HG02852 (cell line): ENCODE data around the gene MYBPC1.
A peak's percentile ranks its signal among the peaks of the same experiment; 100 is the strongest.
"Not testable (repeated sequence)": the region's sequence is repeated elsewhere in the genome, so short reads cannot be mapped to it uniquely, and the experiment has no call there.

Experiments used
- ATAC-seq: cut with Tn5 transposase; IDR thresholded peaks from one replicate; pipeline ENCODE4 v1.9.1; 2021; ENCODE audit warnings: mild to moderate bottlenecking, moderate library complexity; ENCODE audit not compliant: unreplicated experiment

MYBPC1 gene

DNA sequence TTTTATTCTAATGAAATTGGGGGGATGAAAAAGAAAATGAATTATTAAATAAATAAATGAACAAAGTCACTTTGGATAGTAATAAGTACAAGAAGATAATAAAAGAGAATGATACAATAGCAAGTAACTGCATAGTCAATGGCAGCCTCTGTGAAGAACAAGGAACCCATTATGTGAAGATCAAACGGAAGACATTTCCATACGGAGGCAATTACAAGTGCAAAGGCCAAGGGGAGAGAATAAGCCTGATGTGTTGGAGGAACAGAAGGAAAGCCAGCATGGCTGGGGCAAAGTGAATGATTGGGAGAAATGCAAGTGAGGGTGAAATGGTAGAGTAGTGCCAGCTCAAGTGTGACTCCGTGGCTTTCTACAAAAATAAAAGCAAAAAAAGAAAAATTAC, 58.7 kb downstream of the MYBPC1 start:
- ATAC-seq: no peak

DNA sequence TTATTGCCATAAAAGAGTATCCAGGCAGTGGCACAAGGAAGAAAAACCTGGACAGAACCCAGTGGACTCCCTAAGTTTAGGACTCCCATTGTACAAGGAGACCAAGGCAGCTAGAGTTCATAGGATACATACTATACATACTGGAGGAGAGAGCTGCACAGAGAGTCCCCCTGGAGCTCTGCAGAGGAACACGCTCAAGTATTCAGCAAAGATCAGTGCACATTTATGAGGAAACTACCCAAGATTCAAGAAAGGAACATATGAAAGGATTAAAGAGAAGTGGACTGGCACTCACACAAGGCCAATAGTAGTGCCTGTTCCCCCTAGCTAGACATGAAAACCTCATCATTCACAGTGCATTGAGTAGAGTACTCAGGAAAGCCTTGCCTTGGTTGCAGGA, 59.7 kb downstream of the MYBPC1 start:
- no peak for ATAC-seq

DNA sequence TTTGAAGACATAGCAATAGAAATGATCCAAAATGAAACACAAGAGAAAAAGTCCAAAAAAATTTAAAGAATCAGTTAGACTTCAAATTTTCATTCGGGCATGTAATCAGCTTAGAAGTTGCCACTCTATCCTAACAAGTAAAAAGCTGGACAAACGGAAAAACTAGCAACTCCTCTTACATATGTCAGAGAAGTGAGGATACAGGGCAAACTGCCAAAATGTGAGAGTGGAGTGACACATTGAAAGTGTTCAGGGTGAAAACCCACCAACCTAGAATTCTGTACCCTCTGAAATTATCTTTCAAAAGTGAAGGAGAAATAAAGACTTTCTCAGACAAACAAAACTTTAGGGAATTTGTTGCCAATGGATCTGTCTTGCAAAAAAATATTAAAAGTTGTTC, 60.6 kb downstream of the MYBPC1 start:
- no peak for ATAC-seq

DNA sequence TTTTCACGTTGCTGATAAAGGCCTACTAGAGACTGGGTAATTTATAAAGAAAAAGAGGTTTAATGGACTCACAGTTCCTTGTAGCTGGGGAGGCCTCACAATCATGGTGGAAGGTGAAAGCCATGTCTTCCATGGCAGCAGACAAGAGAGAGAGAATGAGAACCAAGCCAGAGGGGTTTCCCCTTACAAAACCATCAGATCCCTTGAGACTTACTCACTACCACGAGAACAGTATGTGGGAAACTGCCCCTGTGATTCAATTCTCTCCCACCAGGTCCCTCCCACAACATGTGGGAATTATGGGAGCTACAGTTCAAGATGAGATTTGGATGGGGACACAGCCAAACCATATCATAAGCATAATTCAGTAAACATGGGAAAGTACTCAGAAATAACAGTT, 65.9 kb downstream of the MYBPC1 start:
- not testable (repeated sequence) for ATAC-seq

DNA sequence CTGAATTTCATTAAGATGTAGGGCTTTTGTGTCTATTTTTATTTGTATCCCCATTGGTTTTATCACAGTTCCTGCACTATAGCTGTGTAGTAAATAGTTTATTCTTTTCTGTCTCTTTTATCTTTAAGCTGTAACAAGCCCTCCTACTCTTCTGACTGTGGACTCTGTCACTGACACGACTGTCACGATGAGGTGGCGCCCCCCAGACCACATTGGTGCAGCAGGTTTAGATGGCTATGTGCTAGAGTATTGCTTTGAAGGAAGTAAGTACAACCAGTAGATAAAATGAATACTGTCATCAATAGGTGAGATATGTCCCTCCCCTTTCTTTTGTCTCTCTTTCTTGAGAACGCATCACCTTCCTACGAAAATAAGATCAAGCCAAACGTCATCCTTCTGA, 68.5 kb downstream of the MYBPC1 start:
- no peak for ATAC-seq

DNA sequence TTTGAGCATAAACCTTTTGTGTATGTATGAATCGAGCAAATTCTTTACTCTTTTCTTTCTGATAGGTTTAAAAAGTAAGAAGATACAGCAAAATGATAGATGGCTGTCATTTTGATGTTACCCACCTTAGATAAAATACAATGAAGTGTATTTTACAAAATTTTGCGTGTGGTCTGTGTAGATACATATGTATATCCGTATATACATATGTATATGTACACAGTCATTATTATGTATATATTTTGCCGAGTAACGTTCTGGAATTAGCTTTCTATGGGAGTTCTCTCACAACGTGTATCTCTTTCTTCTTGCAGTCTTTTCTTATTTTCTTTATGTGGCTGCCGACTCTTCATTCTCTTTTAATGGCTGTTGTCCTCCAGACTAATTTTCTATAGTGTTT, 70.2 kb downstream of the MYBPC1 start:
- no peak for ATAC-seq

DNA sequence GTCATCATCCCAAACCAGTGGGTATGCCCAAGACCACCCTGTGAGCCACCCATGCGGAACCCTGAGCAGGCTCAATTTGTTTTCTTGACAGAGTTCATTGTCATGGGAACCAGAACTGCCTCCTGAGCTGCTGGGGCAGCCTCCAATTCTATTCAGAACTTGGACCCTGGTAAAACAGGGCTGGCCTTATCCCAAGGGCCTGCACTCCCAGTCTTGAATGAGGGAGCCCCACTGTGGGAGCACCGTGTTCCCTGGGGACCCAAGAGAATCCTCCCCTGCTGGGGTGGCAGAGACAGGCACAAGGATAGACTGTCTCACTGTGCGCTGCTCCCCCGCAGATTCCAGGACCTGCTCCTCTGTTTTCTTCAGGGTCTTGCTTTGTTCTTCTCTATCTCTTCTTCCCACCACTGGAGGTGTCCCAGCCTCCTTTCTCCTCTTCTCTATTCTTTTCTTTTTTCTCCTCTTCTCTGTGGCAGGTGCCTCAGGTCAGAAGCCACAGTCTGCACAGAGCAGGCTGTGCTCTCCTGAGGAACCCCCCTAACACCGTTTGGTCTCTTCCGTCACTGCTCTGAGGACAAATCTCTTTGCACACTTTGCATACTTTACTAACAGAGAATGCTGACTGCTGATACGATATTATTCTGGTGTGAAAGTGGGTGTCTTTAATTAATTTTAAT, 71.4 kb downstream of the MYBPC1 start:
- ATAC-seq: no peak

DNA sequence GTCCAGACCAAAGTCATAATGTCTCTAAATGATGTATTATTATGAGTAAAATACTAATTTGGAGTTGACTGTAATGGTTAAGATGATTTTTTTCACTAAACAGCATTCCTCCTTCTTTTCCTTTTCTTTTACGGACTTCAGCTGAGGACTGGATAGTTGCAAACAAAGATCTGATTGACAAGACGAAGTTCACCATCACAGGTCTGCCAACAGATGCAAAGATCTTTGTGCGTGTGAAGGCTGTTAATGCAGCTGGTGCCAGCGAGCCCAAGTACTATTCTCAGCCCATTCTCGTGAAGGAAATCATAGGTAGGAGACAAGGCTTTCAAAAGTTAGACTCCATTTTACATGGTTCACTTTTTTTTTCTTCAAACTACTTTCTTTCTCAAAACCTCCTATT, 72.8 kb downstream of the MYBPC1 start:
- ATAC-seq: no peak

DNA sequence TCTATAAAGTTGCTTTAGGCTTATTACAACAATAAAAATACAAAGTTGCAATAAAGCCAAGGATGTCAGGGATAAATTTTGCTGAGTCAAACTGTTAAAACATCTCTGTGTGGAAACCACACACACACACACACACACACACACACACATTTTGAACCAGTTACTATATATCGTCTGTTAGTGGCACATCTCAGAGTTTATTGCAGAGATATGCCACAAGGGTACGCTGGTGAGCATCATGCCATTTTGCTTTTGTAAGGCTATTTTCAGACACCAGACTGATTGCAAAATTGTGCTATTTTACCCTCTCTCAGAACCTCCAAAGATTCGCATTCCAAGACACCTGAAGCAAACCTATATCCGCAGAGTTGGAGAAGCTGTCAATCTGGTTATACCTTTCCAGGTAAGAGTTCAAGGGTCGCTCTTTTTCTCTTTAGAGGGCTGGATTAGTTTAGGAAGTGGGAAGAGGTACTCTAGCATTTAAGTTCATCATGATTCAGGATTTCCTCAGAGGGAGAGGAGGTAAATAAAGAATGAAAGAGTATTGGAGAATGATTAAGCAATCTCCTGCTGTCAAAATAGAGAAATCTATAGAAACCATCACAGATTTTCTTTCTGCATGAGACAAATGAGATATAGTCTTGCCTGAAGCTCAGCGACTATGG, 75.4 kb downstream of the MYBPC1 start:
- ATAC-seq: no peak

DNA sequence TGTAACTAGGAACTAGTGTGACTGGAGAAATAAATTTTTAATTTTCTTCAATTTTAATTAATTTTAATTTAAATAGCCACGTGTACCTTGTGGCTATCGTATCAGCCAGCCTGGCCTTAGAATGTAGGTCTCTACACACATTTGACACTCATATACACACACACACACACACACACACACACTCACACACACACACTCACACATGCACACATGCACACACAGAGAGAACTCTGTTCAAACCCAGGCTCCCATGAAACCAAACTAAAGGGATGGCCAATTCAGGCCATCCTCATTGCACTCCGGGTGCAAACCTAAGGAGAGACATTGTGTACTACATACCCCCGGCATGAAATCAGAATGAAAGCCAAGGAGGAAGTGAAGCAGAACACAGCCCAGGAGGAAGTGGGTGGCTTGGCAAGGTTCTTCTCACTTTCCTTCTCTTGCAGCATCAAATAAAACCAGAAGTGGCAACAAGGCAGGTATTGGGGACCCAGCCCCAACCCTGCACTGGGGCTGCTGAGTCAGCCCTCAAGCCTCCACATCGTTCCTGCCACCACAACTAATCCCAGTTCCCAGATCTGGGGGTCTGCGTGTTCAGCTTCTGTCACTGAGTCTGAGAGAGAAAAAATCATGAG, 76.5 kb downstream of the MYBPC1 start:
- ATAC-seq: peak; percentile 88

DNA sequence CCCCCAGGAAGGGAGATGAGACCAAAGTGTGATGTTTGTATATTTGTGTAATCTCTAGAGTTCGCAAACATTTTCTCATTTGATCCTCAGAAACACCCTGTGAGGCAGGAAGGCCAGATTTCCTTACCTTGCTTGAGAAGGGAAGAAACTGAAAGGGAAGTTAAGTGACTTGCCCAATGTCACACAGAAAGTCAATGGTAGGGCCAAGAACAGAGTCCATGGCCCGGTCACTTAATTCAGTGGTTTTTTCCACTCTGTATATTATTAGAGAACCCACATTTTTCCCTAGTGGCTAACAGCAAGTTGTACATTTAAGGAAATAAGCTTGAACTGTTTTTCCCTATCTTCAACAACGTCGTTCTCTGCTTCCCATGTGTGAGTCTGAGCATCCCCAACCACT, 77.1 kb downstream of the MYBPC1 start:
- ATAC-seq: no peak

DNA sequence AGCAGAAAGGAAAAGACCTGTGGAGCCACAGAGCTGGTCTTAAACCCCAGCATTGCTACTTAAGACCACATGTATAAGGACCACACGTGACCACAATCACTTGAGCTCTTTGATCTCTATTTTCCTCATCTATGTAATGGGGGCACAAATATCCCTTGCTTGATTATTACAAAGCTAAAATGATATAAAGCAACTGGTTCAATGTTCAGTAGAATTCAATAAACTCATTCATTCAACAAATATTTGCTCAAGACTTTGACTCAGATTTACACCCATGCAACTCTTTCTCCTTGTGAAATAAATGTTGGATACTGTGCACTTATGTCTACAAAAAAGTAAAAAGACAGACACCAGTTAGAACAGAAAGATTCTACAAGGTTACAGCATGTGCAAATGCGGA, 80.8 kb downstream of the MYBPC1 start:
- ATAC-seq: no peak

DNA sequence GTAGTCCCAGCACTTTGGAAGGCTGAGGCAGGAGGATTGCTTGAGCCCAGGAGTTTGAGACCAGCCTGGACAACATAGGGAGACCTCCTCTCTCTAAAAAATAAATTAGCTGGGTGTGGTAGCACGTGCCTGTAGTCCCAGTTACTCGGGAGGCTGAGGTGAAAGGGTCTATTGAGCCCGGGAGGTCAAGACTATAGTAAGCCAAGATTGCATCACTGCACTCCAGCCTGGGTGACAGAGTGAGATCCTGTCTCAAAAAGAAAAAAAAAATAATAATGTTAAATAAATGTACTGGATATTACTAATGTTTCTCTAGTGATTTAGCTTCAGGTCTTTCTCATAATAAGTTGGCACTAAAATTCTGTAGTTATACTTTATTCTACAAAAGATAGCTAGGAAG, 81.7 kb downstream of the MYBPC1 start:
- not testable (repeated sequence) for ATAC-seq

DNA sequence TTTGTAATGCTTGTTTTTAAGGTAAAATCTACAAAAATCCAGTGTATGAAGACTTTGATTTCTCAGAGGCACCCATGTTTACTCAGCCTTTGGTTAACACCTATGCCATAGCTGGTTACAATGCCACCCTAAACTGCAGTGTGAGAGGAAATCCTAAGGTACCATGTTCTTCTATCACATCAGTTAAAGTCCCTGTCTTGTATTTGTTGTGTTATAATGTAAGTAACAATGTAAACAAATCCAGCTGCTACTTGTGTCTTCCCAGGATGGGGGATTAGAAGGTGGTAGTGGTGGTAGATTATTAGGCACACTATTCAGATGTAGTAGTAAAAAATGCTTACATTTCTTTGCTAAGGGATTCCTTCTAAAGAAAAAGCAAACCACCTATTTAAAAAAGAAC, 83.3 kb downstream of the MYBPC1 start:
- ATAC-seq: no peak

DNA sequence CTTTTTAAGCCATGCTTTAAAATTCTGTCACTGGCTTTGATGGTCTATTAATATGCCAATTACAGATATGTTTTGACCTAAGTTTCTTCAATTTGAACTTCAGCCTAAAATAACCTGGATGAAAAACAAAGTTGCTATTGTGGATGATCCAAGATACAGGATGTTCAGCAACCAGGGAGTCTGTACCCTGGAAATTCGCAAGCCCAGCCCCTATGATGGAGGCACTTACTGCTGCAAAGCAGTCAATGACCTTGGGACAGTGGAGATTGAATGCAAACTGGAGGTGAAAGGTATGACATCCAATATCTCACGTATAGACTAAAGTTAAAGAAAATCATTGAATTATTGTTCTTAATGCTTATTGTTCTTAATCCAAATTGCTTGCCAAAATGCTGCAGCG, 85.5 kb downstream of the MYBPC1 start:
- no peak for ATAC-seq

DNA sequence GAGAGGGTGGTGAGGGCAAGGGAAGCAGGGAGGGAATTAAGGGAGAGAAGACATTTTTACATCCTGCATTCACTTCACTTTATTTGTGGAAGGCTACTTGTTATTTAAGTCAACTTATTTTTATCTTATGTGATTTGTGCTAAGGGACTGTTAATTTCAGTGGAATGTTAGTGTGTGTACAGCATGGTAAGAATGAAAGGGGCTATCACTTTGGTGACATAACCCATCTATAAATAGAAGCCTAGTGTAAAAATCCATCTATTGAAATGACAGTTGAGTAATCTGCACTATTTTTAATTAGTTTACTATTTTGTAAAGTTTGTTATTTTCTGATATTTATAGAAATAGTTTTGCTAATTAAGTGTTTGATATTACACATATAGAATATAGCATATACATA, 85.9 kb downstream of the MYBPC1 start:
- ATAC-seq: no peak

DNA sequence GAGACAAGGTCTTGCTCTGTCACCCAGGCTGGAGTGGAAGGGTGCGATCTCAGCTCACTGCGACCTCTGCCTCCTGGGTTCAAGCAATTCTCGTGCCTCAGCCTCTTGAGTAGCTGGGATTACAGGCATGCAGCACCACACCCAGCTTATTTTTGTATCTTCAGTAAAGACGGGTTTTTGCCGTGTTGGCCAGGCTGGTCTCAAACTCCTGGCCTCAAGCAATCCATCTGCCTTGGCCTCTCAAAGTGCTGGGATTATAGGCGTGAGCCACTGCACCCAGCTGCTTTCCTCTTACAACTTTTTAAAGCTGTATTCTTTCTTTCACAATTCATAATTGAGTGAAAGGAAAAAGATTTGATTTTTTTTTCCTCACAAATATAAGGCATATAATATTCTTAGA, 86.9 kb downstream of the MYBPC1 start:
- not testable (repeated sequence) for ATAC-seq

DNA sequence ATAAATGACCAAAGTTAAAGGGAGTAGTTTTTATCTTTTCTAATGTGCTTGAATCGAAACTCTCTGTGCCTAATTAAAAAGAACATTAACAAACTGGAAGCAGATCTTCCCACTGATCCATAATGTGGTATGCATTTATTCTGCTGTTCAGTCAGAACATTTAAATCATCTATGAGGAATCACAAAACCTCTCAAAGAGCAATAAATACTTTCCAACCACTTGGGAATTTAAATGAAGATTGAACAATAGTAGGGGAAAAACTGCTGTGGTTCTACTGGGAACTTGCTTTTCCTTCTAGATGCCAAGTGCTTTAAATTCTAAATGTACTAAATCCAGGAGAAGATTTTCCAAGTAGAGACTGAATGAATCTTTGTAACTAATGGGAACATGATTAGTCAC, 90.3 kb downstream of the MYBPC1 start:
- no peak for ATAC-seq

DNA sequence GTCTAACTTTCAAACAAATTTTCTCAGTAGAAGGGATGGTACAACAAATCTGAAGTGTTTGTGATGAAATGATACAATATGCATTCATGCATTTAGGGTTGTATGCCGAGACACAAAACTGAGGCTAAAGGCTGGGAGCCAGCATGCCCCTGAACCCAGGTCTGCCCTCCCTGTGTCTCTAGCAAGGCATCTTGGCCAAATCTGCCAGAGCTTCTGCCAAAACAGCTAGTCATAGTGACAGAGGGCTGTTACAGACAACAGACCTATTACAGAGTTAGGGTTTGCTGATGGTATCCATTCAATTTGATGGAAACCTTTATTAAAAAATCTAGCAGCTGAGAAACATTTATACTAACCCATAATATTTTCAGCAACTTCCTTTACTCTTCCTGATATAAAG, 91.4 kb downstream of the MYBPC1 start:
- no peak for ATAC-seq

DNA sequence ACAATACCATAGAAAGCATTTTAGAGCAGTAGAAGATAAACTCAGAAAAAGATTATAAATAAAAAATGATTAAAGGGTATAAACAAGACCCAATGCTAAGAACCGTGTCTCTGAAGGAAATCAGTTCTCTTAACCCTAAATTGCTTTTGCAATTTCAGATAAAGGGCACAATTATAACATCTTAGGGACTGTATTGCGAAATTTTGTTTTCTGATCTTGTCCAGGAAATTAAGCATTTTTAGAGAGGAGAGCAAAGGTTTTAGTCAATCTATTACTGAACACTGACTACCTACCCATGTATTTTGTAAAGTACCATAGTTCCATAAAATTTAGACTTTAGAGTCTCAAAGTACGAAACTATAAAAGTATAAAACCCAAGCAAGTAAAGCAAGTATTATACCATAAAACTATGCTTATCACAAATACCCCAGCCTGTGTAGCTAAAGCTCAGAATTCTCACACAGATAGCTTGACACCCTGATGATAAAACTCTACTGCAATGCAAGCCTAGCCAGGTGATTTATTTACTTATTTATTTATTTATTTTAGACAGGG, 95.8 kb downstream of the MYBPC1 start:
- ATAC-seq: no peak

DNA sequence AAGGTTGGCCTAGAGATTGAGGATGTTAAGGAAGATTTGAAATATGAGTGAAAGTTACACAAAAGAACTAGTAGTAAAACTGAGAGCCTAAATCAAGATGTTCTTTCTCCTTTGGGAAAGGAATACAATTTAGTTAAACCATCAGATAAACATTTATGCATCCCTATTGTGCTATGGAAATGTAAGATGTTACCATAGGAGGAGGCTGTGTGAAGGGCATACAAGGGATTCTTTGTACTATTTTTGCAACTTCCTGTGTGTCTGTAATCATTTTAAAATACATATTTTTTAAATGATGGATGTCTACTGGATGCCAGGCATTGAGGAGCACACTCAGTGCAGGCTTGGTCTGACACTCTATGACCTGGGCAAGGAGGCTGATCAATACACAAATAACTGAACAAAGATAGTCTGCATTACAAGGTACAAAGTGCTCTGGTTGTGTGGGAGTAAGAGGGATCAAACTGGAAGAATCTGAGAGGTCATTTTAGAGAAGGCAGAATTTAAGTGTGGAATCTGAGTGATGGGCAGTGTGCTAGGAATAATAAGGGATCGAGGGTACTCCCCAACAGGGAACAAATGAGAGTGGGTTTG, 96.8 kb downstream of the MYBPC1 start:
- no peak for ATAC-seq
